Vagina (tissue), 2 donors: ENCODE data around the gene MKNK1.

ENCODE experiments used
- POLR2A ChIP-seq, 2 donors: fragments of 450-650 bp; IDR thresholded peaks; one replicate each; pipeline ENCODE4 v1.6.1; 2017; ENCODE audit warnings: antibody characterized with exemption in 2 of 2, mild to moderate bottlenecking in 2 of 2, moderate library complexity in 2 of 2
- POLR2AphosphoS5 ChIP-seq, 2 donors: sonication (generic); formaldehyde crosslinking; IDR thresholded peaks; one replicate each; pipeline ENCODE4 v1.9.0; 2017; ENCODE audit warnings: antibody characterized with exemption in 2 of 2, mild to moderate bottlenecking in 2 of 2, low read depth in 1 of 2; ENCODE audit not compliant: insufficient read depth in 1 of 2
- TF ChIP-seq, protein P1 (sequence below), 3 experiments: fragments of 450-650 bp in 2 of 3; fragments of 200-600 bp in 1 of 3; sonication (generic) in 1 of 3; IDR thresholded peaks; one replicate each; pipeline ENCODE4 v1.5.1; 2017 to 2019; ENCODE audit warnings: antibody characterized with exemption in 3 of 3, mild to moderate bottlenecking in 2 of 3, moderate library complexity in 2 of 3

DNA sequence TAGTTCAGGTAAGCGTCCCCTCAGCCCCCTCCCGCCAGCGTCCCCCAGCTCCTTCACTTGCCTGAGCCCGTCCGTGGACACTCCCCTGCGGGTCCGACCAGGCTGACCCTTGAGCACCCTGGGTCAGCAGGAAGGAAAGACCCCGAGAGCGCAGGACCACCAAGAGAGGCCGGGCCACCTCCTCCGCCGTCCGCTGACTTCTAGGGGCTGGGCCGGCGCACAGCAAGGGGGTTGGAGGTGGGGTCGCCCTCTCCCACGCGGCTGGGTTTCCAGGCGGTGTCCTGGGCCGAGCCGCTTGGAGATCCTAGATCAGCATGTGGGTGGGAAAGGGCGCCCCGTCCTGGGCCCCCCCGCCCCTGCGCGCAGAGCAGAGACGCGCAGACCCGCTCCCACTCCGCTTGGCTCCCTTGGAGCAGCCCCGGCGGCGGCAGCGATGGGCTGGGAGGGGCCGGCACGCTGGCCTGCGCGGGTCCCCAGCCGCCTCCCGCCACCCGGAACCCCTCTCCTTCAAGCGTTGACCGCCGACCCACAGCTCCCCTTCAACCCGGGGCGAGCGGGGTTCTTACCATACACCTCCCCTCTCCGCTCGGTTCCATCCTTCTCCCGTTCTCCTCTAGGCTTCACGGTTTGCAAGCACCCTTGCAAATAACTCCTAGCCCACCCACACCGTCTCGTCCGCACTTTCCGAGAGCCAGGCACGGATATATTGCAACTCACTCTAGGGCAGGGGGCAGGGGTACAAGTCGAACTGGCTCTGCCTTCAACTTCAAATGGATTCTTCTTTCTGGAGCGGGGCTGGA is 60.1 kb downstream of the MKNK1 start:
- TF ChIP-seq, protein P1, sequence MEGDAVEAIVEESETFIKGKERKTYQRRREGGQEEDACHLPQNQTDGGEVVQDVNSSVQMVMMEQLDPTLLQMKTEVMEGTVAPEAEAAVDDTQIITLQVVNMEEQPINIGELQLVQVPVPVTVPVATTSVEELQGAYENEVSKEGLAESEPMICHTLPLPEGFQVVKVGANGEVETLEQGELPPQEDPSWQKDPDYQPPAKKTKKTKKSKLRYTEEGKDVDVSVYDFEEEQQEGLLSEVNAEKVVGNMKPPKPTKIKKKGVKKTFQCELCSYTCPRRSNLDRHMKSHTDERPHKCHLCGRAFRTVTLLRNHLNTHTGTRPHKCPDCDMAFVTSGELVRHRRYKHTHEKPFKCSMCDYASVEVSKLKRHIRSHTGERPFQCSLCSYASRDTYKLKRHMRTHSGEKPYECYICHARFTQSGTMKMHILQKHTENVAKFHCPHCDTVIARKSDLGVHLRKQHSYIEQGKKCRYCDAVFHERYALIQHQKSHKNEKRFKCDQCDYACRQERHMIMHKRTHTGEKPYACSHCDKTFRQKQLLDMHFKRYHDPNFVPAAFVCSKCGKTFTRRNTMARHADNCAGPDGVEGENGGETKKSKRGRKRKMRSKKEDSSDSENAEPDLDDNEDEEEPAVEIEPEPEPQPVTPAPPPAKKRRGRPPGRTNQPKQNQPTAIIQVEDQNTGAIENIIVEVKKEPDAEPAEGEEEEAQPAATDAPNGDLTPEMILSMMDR (IDR thresholded peaks at IDR 0.05), result no peak
- TF ChIP-seq POLR2A (IDR thresholded peaks at IDR 0.05) (no peak), POLR2AphosphoS5 (IDR thresholded peaks at IDR 0.05; ENCODE audit: insufficient read depth in 1 of 2, low read depth in 1 of 2) (no peak)
